ENCODE results near the gene MECP2. TPM values are rescaled to one million over a fixed set of nuclear protein-coding genes. Genes with fewer than 3 reads are reported as not detected.
A peak's percentile ranks its signal among the peaks of the same experiment; 100 is the strongest.
"Not testable (repeated sequence)": the region's sequence is repeated elsewhere in the genome, so short reads cannot be mapped to it uniquely, and the experiment has no call there.

MECP2 gene
- total RNA-seq, 4 donors from 2014 or later = 22.1 to 53.1 (median 37.8) TPM

DNA sequence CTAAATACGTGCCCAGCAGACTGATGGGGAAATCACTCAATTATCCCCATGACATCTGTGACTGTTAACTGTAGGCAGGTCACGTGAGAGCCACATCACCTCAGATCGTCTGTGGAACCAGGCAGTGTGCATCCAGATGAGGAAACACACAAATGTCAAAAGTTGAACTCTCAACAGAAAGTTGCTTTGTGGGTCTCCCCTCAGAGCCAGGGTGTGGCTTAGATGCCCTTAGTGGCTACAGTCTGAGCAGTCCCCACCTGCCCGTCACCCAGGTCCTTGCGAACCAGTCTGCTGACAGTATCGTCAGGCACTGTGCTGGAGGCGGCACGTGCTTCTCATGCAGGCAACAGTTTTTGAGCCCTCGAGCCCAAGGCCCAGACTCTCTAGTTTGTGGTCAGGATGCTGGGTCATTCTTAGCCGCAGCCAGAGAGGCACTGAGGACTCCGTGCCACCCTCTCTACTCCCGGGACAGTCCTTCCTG, 114.2 kb downstream of the MECP2 start:
- Histone ChIP-seq H3K36me3 (no peaks in the 10 kb centered on the region), H3K4me1 (peaks cover 0 to 16% (median 10%) of the 10 kb centered on the region in 4 donors), H3K27me3 (no peaks in the 10 kb centered on the region), H3K9me3 (no peaks in the 10 kb centered on the region), H3K4me3 (no peak overlapping the region), H3K27ac (peak overlapping the region in 1 of 4 donors; percentile 25)
- WGBS, 2 donors (ENCODE audit: low coverage in 1 of 2) = 90% methylated on average over 12 of the region's 12 CpGs; no CpG with 5 or more reads in 1 of the 2 donors
- no peak for DNase-seq
- intact Hi-C loops (cut with DNase I; ENCODE audit: low total_unique reads) (no loop called here), in situ Hi-C loops (cut with MboI; ENCODE audit: low pct_ligation_motif_present in 1 of 4, low pct_unique_long_range_greater_than_20kb in 1 of 4, low sequenced_read_pairs in 3 of 4) (no loop called here)
- no peak for TF ChIP-seq CTCF (IDR thresholded peaks at IDR 0.05)

DNA sequence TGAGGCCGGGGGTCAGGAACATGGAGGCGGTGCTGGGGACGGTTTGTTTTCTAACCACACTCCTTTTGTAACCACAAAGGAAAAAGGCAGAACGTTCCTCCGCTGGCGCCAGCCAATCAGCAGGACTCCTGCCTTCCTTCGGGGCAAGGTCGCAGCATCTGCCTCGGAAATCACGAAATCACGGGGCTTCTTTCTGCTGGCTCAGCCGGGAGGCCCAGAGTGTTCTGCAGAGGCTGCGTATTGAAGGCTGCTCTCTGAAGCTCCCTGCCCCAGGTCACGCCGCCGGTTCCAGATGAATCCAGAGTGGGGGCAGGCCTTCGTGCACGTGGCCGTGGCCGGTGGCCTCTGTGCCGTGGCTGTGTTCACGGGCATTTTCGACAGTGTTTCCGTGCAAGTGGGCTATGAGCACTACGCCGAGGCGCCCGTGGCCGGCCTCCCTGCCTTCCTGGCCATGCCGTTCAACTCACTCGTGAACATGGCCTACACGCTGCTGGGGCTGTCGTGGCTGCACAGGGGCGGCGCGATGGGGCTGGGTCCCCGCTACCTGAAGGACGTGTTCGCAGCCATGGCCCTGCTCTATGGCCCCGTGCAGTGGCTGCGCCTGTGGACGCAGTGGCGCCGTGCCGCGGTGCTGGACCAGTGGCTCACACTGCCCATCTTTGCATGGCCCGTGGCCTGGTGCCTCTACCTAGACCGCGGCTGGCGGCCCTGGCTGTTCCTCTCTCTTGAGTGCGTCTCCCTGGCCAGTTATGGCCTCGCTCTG, 115.6 kb downstream of the MECP2 start:
- no peaks in the 10 kb centered on the region for H3K36me3 ChIP-seq
- intact Hi-C loops (cut with DNase I; ENCODE audit: low total_unique reads) = no loop called here
- TF ChIP-seq POLR2A (IDR thresholded peaks at IDR 0.05) = no peak
- no peak for TF ChIP-seq CTCF (IDR thresholded peaks at IDR 0.05)
- H3K9me3 ChIP-seq = no peaks in the 10 kb centered on the region
- H3K27ac ChIP-seq = peak overlapping the region; percentile 37 to 66 (median 55)
- peaks cover 0 to 16% (median 10%) of the 10 kb centered on the region in 4 donors for H3K4me1 ChIP-seq
- no peaks in the 10 kb centered on the region for H3K27me3 ChIP-seq
- in situ Hi-C loops (cut with MboI; ENCODE audit: low pct_ligation_motif_present in 1 of 4, low pct_unique_long_range_greater_than_20kb in 1 of 4, low sequenced_read_pairs in 3 of 4) = no loop called here
- peak; percentile 62 for DNase-seq
- 81% methylated on average over 51 of the region's 52 CpGs; no CpG with 5 or more reads in 1 of the 2 donors for WGBS, 2 donors (ENCODE audit: low coverage in 1 of 2)
- no peak overlapping the region for H3K4me3 ChIP-seq

DNA sequence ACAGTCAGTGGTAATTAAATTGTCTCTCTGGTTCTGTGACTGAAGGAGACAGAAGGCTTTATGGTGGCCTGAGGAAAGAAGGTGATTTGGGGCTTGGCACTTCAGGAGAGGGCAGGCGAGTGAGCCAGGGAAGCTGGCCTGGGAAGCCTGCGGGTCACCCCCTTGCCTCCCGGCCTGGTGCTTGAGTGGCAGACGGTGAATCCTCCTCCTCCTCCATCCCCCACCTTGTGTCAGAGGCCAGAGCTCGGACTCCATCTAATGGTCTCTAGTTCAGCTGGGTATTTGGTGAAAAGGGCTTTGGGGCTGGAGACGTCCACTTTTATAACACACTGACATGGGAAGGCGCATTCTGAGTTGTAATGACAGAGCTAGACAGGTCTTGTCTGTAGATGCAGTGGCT, 116.3 kb downstream of the MECP2 start:
- Histone ChIP-seq H3K4me1 (peaks cover 0 to 14% (median 9%) of the 10 kb centered on the region in 4 donors), H3K9me3 (no peaks in the 10 kb centered on the region), H3K4me3 (no peak overlapping the region), H3K36me3 (no peaks in the 10 kb centered on the region), H3K27ac (peak overlapping the region; percentile 28 to 66 (median 55)), H3K27me3 (no peaks in the 10 kb centered on the region)
- intact Hi-C loops (cut with DNase I; ENCODE audit: low total_unique reads) = no loop called here
- no peak for DNase-seq
- in situ Hi-C loops (cut with MboI; ENCODE audit: low pct_ligation_motif_present in 1 of 4, low pct_unique_long_range_greater_than_20kb in 1 of 4, low sequenced_read_pairs in 3 of 4) = no loop called here
- TF ChIP-seq POLR2AphosphoS5 (IDR thresholded peaks at IDR 0.05) (no peak), CTCF (IDR thresholded peaks at IDR 0.05) (no peak), EP300 (IDR thresholded peaks at IDR 0.05; ENCODE audit: low read depth) (no peak), POLR2A (IDR thresholded peaks at IDR 0.05) (no peak)
- WGBS, 2 donors (ENCODE audit: low coverage in 1 of 2) = 76% methylated on average over 7 of the region's 7 CpGs; no CpG with 5 or more reads in 1 of the 2 donors

GRCh38 chrX:153980394-153980793, 117.1 kb downstream of the MECP2 start:
- H3K36me3 ChIP-seq; H3K9me3 ChIP-seq; intact Hi-C loops (cut with DNase I; ENCODE audit: low total_unique reads); in situ Hi-C loops (cut with MboI; ENCODE audit: low pct_ligation_motif_present in 1 of 4, low pct_unique_long_range_greater_than_20kb in 1 of 4, low sequenced_read_pairs in 3 of 4); H3K27me3 ChIP-seq; H3K4me1 ChIP-seq; H3K4me3 ChIP-seq; DNase-seq: not testable (repeated sequence)
- peak overlapping the region; percentile 28 to 66 (median 55) for H3K27ac ChIP-seq
- WGBS, 2 donors (ENCODE audit: low coverage in 1 of 2) = 60% methylated on average over 8 of the region's 10 CpGs; no CpG with 5 or more reads in 1 of the 2 donors
